ENCODE measurements around the gene PRDM16.

The PRDM16 gene

DNA sequence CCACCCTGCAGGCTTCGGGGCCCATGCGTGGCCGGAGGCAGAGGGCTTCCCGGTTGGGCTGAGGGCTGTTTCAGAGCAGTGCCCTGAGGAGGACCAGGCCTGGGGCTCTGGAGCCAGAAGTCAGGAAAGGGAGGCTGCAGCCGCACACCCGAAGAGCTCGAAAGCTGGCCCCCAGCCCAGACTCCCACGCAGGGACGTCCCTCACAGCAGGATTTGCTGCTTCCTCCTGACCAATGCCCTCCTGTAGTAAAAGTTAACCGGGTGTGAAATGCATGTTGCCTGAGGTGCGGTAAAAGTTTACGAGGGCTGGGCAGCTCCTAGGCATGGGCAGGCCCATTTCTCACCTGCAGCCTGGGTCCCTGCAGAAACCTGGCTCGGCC, 283.9 kb downstream of the PRDM16 start (continued):
- TF ChIP-seq, protein P1, sequence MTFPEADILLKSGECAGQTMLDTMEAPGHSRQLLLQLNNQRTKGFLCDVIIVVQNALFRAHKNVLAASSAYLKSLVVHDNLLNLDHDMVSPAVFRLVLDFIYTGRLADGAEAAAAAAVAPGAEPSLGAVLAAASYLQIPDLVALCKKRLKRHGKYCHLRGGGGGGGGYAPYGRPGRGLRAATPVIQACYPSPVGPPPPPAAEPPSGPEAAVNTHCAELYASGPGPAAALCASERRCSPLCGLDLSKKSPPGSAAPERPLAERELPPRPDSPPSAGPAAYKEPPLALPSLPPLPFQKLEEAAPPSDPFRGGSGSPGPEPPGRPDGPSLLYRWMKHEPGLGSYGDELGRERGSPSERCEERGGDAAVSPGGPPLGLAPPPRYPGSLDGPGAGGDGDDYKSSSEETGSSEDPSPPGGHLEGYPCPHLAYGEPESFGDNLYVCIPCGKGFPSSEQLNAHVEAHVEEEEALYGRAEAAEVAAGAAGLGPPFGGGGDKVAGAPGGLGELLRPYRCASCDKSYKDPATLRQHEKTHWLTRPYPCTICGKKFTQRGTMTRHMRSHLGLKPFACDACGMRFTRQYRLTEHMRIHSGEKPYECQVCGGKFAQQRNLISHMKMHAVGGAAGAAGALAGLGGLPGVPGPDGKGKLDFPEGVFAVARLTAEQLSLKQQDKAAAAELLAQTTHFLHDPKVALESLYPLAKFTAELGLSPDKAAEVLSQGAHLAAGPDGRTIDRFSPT (tag by site-specific recombination; IDR thresholded peaks at IDR 0.05), result peak; percentile 59
- TF ChIP-seq KLF7 (tag by site-specific recombination; IDR thresholded peaks at IDR 0.05; ENCODE audit: borderline replicate concordance) (peak; percentile 71; the same call in 1 of the 2 replicates), WT1 (tag by site-specific recombination; IDR thresholded peaks at IDR 0.05) (peak; percentile 89), ZNF843 (tag by site-specific recombination; IDR thresholded peaks at IDR 0.05) (peak; percentile 95), GLIS2 (tag by site-specific recombination; IDR thresholded peaks at IDR 0.05) (peak; percentile 41), ZNF596 (tag by site-specific recombination; IDR thresholded peaks at IDR 0.05) (peak; percentile 52; the same call in 1 of the 2 replicates), HOXD13 (CRISPR knock-in tag; IDR thresholded peaks at IDR 0.05; ENCODE audit: borderline replicate concordance) (peak; percentile 98), KLF1 (tag by site-specific recombination; IDR thresholded peaks at IDR 0.05) (peak; percentile 71; the same call in 1 of the 2 replicates)
- TF ChIP-seq, protein P2, sequence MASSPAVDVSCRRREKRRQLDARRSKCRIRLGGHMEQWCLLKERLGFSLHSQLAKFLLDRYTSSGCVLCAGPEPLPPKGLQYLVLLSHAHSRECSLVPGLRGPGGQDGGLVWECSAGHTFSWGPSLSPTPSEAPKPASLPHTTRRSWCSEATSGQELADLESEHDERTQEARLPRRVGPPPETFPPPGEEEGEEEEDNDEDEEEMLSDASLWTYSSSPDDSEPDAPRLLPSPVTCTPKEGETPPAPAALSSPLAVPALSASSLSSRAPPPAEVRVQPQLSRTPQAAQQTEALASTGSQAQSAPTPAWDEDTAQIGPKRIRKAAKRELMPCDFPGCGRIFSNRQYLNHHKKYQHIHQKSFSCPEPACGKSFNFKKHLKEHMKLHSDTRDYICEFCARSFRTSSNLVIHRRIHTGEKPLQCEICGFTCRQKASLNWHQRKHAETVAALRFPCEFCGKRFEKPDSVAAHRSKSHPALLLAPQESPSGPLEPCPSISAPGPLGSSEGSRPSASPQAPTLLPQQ (tag by site-specific recombination; IDR thresholded peaks at IDR 0.05), result peak; percentile 11; the same call in 1 of the 2 replicates

DNA sequence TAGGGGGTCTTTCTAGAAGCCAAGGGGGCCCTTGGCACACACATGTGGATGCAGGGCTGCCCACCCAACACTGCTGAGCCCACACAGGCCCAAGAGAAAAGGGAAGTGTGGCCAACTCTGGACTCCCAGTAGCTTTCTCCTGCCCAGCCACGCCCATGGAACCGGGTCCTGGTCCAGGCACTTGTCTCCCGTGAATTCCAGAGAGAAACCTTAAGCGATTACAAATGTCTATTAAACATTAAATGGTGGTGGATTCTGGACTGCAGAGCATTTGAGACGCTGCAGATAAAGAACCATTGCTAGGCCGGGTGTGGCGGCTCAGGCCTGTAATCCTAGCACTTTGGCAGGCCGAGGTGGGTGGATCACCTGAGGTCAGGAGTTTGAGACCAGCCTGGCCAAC, 284.9 kb downstream of the PRDM16 start:
- Histone ChIP-seq H3K4me3 (ENCODE audit: low read depth, low read length) (no peak overlapping the region), H3K9me3 (ENCODE audit: control insufficient read depth, insufficient read depth, low read depth, low read length) (no peaks in the 10 kb centered on the region), H3K27ac (ENCODE audit: extremely low read depth, low read depth, low read length) (peak overlapping the region; percentile 96), H3K4me1 (ENCODE audit: control insufficient read depth, insufficient read depth, low read length) (peaks cover 16% of the 10 kb centered on the region), H3K36me3 (ENCODE audit: control insufficient read depth in 2 of 2, insufficient read depth in 1 of 2, low read length in 2 of 2) (no peaks in the 10 kb centered on the region)
- TF ChIP-seq KLF1 (tag by site-specific recombination; IDR thresholded peaks at IDR 0.05), result peak; percentile 39
- no peak for TF ChIP-seq ZNF843 (tag by site-specific recombination; IDR thresholded peaks at IDR 0.05)
- no peak for TF ChIP-seq ZNF184 (tag by site-specific recombination; IDR thresholded peaks at IDR 0.05)
- POLR2A ChIA-PET, result no interaction called here
- CTCF ChIA-PET, result no interaction called here

DNA sequence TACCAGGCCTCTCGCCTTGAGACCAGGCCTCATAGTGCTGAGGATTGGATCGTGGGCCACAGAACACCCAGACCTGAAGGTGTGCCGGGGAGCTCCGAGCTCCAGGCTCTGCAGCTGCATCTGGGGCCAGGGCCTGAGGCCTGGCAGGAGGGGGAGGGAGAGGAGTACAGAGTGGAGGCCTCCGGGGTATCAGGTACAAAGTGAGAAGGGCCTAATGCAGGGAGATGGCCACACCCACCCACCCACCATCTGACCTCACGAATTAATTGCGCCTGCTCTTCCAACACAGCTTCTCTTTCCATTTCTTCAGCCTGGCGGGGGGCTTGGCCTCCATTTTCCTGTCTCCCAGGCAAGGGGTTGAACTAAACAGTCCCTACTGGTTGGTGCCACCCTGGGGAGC, 286.1 kb downstream of the PRDM16 start:
- POLR2A ChIA-PET, result no interaction called here
- TF ChIP-seq ZNF707 (tag by site-specific recombination; IDR thresholded peaks at IDR 0.05) (no peak), TCF7L2 (IDR thresholded peaks at IDR 0.05; ENCODE audit: borderline replicate concordance, low read depth, low read length) (no peak), SP3 (tag by site-specific recombination; IDR thresholded peaks at IDR 0.05) (no peak), HOXA7 (CRISPR knock-in tag; IDR thresholded peaks at IDR 0.05; ENCODE audit: borderline replicate concordance) (no peak), ZNF341 (tag by site-specific recombination; IDR thresholded peaks at IDR 0.05; ENCODE audit: low read depth) (peak; percentile 55), ZNF19 (tag by site-specific recombination; IDR thresholded peaks at IDR 0.05; ENCODE audit: low read depth) (no peak), ZNF629 (tag by site-specific recombination; IDR thresholded peaks at IDR 0.05) (no peak), ZNF146 (tag by site-specific recombination; IDR thresholded peaks at IDR 0.05) (no peak), ZNF555 (tag by site-specific recombination; conservative IDR thresholded peaks at IDR 0.05) (no peak), KLF1 (tag by site-specific recombination; IDR thresholded peaks at IDR 0.05) (0 out of 2 replicates have a peak, but pooled peaks have one; percentile 14)
- TF ChIP-seq, protein P3, sequence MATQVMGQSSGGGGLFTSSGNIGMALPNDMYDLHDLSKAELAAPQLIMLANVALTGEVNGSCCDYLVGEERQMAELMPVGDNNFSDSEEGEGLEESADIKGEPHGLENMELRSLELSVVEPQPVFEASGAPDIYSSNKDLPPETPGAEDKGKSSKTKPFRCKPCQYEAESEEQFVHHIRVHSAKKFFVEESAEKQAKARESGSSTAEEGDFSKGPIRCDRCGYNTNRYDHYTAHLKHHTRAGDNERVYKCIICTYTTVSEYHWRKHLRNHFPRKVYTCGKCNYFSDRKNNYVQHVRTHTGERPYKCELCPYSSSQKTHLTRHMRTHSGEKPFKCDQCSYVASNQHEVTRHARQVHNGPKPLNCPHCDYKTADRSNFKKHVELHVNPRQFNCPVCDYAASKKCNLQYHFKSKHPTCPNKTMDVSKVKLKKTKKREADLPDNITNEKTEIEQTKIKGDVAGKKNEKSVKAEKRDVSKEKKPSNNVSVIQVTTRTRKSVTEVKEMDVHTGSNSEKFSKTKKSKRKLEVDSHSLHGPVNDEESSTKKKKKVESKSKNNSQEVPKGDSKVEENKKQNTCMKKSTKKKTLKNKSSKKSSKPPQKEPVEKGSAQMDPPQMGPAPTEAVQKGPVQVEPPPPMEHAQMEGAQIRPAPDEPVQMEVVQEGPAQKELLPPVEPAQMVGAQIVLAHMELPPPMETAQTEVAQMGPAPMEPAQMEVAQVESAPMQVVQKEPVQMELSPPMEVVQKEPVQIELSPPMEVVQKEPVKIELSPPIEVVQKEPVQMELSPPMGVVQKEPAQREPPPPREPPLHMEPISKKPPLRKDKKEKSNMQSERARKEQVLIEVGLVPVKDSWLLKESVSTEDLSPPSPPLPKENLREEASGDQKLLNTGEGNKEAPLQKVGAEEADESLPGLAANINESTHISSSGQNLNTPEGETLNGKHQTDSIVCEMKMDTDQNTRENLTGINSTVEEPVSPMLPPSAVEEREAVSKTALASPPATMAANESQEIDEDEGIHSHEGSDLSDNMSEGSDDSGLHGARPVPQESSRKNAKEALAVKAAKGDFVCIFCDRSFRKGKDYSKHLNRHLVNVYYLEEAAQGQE (tag by site-specific recombination; IDR thresholded peaks at IDR 0.05), result no peak
- TF ChIP-seq, protein P4, sequence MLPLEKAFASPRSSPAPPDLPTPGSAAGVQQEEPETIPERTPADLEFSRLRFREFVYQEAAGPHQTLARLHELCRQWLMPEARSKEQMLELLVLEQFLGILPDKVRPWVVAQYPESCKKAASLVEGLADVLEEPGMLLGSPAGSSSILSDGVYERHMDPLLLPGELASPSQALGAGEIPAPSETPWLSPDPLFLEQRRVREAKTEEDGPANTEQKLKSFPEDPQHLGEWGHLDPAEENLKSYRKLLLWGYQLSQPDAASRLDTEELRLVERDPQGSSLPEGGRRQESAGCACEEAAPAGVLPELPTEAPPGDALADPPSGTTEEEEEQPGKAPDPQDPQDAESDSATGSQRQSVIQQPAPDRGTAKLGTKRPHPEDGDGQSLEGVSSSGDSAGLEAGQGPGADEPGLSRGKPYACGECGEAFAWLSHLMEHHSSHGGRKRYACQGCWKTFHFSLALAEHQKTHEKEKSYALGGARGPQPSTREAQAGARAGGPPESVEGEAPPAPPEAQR (tag by site-specific recombination; IDR thresholded peaks at IDR 0.05), result no peak
- TF ChIP-seq, protein P5, sequence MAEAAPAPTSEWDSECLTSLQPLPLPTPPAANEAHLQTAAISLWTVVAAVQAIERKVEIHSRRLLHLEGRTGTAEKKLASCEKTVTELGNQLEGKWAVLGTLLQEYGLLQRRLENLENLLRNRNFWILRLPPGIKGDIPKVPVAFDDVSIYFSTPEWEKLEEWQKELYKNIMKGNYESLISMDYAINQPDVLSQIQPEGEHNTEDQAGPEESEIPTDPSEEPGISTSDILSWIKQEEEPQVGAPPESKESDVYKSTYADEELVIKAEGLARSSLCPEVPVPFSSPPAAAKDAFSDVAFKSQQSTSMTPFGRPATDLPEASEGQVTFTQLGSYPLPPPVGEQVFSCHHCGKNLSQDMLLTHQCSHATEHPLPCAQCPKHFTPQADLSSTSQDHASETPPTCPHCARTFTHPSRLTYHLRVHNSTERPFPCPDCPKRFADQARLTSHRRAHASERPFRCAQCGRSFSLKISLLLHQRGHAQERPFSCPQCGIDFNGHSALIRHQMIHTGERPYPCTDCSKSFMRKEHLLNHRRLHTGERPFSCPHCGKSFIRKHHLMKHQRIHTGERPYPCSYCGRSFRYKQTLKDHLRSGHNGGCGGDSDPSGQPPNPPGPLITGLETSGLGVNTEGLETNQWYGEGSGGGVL (tag by site-specific recombination; IDR thresholded peaks at IDR 0.05), result no peak

More for the DNA sequence above, 286.1 kb downstream of the PRDM16 start:
- CTCF ChIA-PET, result interaction anchor here (0.6 kb wide), 1 partner anchor 211 kb away, joined by 4 read pairs; no protein-coding TSS in a partner anchor
- Histone ChIP-seq H3K4me1 (ENCODE audit: control insufficient read depth, insufficient read depth, low read length) (peaks cover 16% of the 10 kb centered on the region), H3K9me3 (ENCODE audit: control insufficient read depth, insufficient read depth, low read depth, low read length) (no peaks in the 10 kb centered on the region), H3K27ac (ENCODE audit: extremely low read depth, low read depth, low read length) (peak overlapping the region; percentile 34; the same call in 1 of the 2 replicates), H3K4me3 (ENCODE audit: low read depth, low read length) (no peak overlapping the region), H3K36me3 (ENCODE audit: control insufficient read depth in 2 of 2, insufficient read depth in 1 of 2, low read length in 2 of 2) (no peaks in the 10 kb centered on the region)
